Neural progenitor cell (in vitro differentiated cells): ENCODE measurements around the gene MYCL. TPM values are rescaled to one million over a fixed set of nuclear protein-coding genes. Genes with fewer than 3 reads are reported as not detected.
"Not testable (repeated sequence)": the region's sequence is repeated elsewhere in the genome, so short reads cannot be mapped to it uniquely, and the experiment has no call there.

Experiments used
- DNase-seq: peaks from one replicate; pipeline ENCODE4 v3.0.0-alpha.2; 2016; ENCODE audit warnings: low spot score
- H2AFZ ChIP-seq: fragments of 200-600 bp; sonication (generic); replicated peaks from 2 replicates; pipeline ENCODE4 v1.6.1; 2016; ENCODE audit warnings: antibody characterized with exemption
- H3F3A ChIP-seq: fragments of 200-600 bp; sonication (generic); 2 replicates; pipeline ENCODE4 v1.6.1; 2016; ENCODE audit warnings: antibody characterized with exemption, low read depth
- H3K27ac ChIP-seq: fragments of 200-600 bp; sonication (generic); 2 replicates; pipeline ENCODE4 v1.5.1; 2016; ENCODE audit warnings: mild to moderate bottlenecking
- H3K27me3 ChIP-seq: fragments of 200-600 bp; sonication (generic); 2 replicates; pipeline ENCODE4 v1.6.1; 2016; ENCODE audit warnings: mild to moderate bottlenecking, moderate library complexity
- H3K36me3 ChIP-seq: fragments of 200-600 bp; sonication (generic); 2 replicates; pipeline ENCODE4 v1.5.1; 2016
- H3K4me1 ChIP-seq: fragments of 200-600 bp; sonication (generic); 2 replicates; pipeline ENCODE4 v1.6.1; 2016; ENCODE audit warnings: mixed run types
- H3K4me2 ChIP-seq: fragments of 200-600 bp; sonication (generic); 2 replicates; pipeline ENCODE4 v1.6.1; 2016
- H3K4me3 ChIP-seq: fragments of 200-600 bp; sonication (generic); 2 replicates; pipeline ENCODE4 v1.5.1; 2016
- H3K79me2 ChIP-seq: fragments of 200-600 bp; sonication (generic); 2 replicates; pipeline ENCODE4 v1.6.1; 2016; ENCODE audit warnings: low read depth
- H3K9ac ChIP-seq: fragments of 200-600 bp; sonication (generic); 2 replicates; pipeline ENCODE4 v1.6.1; 2016
- H3K9me3 ChIP-seq: fragments of 200-600 bp; sonication (generic); 2 replicates; pipeline ENCODE4 v1.5.1; 2016; ENCODE audit warnings: low read depth
- H4K20me1 ChIP-seq: fragments of 200-600 bp; sonication (generic); 2 replicates; pipeline ENCODE4 v1.6.1; 2016; ENCODE audit warnings: low read depth
- H3K27ac Mint-ChIP-seq: 3 replicates; pipeline ENCODE4 v1.8.0; 2021; ENCODE audit warnings: mixed read lengths
- H3K27me3 Mint-ChIP-seq: 2 replicates; pipeline ENCODE4 v1.8.0; 2022; ENCODE audit warnings: low read depth, mild to moderate bottlenecking, inconsistent platforms, moderate library complexity, mixed read lengths; ENCODE audit not compliant: insufficient read depth
- H3K36me3 Mint-ChIP-seq: 3 replicates; pipeline ENCODE4 v1.8.0; 2021; ENCODE audit warnings: mixed read lengths
- H3K4me1 Mint-ChIP-seq: 3 replicates; pipeline ENCODE4 v1.8.0; 2021; ENCODE audit warnings: mixed read lengths
- H3K4me3 Mint-ChIP-seq: 3 replicates; pipeline ENCODE4 v1.8.0; 2021; ENCODE audit warnings: mild to moderate bottlenecking, moderate library complexity, mixed read lengths
- H3K9me3 Mint-ChIP-seq: 3 replicates; pipeline ENCODE4 v1.8.0; 2020; ENCODE audit warnings: mixed read lengths
- EZH2 ChIP-seq: fragments of 200-600 bp; sonication (generic); IDR thresholded peaks from 2 replicates; pipeline ENCODE4 v1.6.1; 2017; ENCODE audit warnings: antibody characterized with exemption, mild to moderate bottlenecking, moderate library complexity
- EZH2phosphoT487 ChIP-seq: fragments of 200-600 bp; sonication (generic); IDR thresholded peaks from 2 replicates; pipeline ENCODE4 v1.6.1; 2017; ENCODE audit warnings: antibody characterized with exemption
- total RNA-seq: library from RNA; depleted of rRNA; stranded (reverse); fragments of >200 nt; gene quantifications from 2 replicates; pipeline ENCODE4 v1.2.3, GENCODE V29; 2015; ENCODE audit warnings: low replicate concordance
- TF ChIP-seq, protein P1 (sequence below): fragments of 200-600 bp; sonication (generic); IDR thresholded peaks from 2 replicates; pipeline ENCODE4 v1.5.1; 2017; ENCODE audit warnings: antibody characterized with exemption, mild to moderate bottlenecking

The MYCL gene
- total RNA-seq, 1 donor from 2014 or later = 21.8 TPM

DNA sequence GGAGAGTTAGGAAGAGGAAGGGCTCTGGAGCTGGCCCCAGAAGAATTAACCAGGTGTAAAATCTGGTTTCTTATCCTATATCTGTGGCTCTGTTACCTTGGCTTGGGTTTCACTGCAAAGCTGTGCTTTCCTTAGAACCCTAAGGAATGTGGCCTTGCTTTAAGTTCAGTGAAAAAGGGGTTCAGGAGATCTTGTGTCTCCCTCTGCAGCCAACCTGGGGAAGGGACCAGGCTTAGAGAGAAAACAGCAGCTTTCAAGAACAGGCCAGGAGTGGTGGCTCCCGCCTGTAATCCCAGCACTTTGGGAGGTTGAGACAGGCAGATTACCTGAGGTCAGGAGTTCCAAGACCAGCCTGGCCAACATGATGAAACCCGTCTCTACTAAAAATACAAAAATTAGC lies 16.1 kb upstream of the MYCL start:
- no peaks in the 10 kb centered on the region for H3K79me2 ChIP-seq
- TF ChIP-seq EZH2 = no peak
- TF ChIP-seq, protein P1, sequence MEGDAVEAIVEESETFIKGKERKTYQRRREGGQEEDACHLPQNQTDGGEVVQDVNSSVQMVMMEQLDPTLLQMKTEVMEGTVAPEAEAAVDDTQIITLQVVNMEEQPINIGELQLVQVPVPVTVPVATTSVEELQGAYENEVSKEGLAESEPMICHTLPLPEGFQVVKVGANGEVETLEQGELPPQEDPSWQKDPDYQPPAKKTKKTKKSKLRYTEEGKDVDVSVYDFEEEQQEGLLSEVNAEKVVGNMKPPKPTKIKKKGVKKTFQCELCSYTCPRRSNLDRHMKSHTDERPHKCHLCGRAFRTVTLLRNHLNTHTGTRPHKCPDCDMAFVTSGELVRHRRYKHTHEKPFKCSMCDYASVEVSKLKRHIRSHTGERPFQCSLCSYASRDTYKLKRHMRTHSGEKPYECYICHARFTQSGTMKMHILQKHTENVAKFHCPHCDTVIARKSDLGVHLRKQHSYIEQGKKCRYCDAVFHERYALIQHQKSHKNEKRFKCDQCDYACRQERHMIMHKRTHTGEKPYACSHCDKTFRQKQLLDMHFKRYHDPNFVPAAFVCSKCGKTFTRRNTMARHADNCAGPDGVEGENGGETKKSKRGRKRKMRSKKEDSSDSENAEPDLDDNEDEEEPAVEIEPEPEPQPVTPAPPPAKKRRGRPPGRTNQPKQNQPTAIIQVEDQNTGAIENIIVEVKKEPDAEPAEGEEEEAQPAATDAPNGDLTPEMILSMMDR = peak; percentile 41
- H3K9me3 ChIP-seq = no peaks in the 10 kb centered on the region
- no peak overlapping the region for H3K9ac ChIP-seq
- H3K9me3 Mint-ChIP-seq = no peaks in the 10 kb centered on the region
- no peaks in the 10 kb centered on the region for H3K36me3 Mint-ChIP-seq
- H3F3A ChIP-seq = peaks cover 11% of the 10 kb centered on the region
- peaks cover 33% of the 10 kb centered on the region for H3K27me3 ChIP-seq
- H4K20me1 ChIP-seq = peaks cover 10% of the 10 kb centered on the region
- no peak overlapping the region for H3K4me3 ChIP-seq
- no peak overlapping the region for H3K27ac ChIP-seq
- peaks cover 17% of the 10 kb centered on the region for H3K4me1 Mint-ChIP-seq
- peaks cover 14% of the 10 kb centered on the region for H3K27me3 Mint-ChIP-seq
- peak; percentile 41 for DNase-seq
- H3K4me2 ChIP-seq = no peak overlapping the region
- no peaks in the 10 kb centered on the region for H3K36me3 ChIP-seq
- no peak overlapping the region for H2AFZ ChIP-seq
- H3K4me1 ChIP-seq = peaks cover 5% of the 10 kb centered on the region
- no peak overlapping the region for H3K27ac Mint-ChIP-seq
- H3K4me3 Mint-ChIP-seq = no peak overlapping the region

DNA sequence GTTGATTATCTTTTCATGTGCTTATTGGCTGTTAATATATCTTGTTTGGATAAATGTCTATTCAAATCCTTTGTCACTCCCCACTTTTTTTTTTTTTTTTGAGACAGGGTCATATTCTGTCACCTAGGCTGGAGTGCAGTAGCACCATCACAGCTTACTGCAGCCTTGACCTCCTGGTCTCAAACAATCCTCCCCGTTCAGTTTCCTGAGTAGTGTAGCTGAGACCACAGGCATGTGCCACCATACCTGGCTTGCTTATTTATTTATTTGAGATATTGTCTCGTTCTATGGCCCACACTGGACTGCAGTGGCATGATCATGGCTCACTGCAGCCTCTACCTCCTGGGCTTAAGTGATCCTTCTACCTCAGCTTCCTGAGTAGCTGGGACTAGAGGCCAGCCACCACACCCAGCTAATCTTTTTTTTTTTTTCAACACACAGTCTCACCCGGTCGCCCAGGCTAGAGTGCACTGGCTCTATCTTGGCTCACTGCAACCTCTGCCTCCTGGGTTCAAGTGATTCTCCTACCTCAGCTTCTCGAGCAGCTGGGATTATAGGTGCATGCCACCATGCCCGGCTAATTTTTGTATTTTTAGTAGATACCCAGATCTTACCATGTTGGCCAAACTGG lies 13.9 kb upstream of the MYCL start:
- no peak for TF ChIP-seq EZH2
- TF ChIP-seq EZH2phosphoT487 = no peak
- TF ChIP-seq, protein P1 = no peak
- H2AFZ ChIP-seq = no peak overlapping the region

DNA sequence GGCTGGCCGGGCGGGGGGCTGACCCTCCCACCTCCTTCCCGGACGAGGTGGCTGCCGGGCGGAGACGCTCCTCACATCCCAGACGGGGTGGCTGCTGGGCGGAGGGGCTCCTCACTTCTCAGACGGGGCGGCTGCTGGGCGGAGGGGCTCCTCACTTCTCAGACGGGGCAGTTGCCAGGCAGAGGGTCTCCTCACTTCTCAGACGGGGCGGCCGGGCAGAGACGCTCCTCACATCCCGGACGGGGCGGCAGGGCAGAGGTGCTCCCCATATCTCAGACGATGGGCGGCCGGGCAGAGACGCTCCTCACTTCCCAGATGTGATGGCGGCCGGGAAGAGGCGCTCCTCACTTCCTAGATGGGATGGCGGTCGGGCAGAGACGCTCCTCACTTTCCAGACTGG lies 11.4 kb upstream of the MYCL start:
- H3K36me3 Mint-ChIP-seq, DNase-seq, H2AFZ ChIP-seq, H3K9me3 ChIP-seq, H3K4me3 ChIP-seq, H3K4me3 Mint-ChIP-seq, H3K27ac ChIP-seq, H3K4me1 ChIP-seq, H3K79me2 ChIP-seq, H4K20me1 ChIP-seq, H3K27ac Mint-ChIP-seq, H3K4me2 ChIP-seq, H3F3A ChIP-seq, H3K27me3 ChIP-seq, H3K36me3 ChIP-seq, H3K4me1 Mint-ChIP-seq, H3K9ac ChIP-seq: not testable (repeated sequence)
- peaks cover 12% of the 10 kb centered on the region for H3K27me3 Mint-ChIP-seq
- H3K9me3 Mint-ChIP-seq = peaks cover 18% of the 10 kb centered on the region

More for the DNA sequence above, 13.9 kb upstream of the MYCL start:
- H3K27me3 Mint-ChIP-seq = peaks cover 14% of the 10 kb centered on the region
- H3K27ac Mint-ChIP-seq = no peak overlapping the region
- Histone ChIP-seq H3K27ac (no peak overlapping the region), H3K4me1 (no peaks in the 10 kb centered on the region), H3K79me2 (no peaks in the 10 kb centered on the region), H3K36me3 (no peaks in the 10 kb centered on the region), H3K4me2 (no peak overlapping the region), H3K4me3 (no peak overlapping the region), H3K27me3 (peaks cover 11% of the 10 kb centered on the region), H4K20me1 (no peaks in the 10 kb centered on the region), H3K9me3 (no peaks in the 10 kb centered on the region), H3K9ac (no peak overlapping the region), H3F3A (no peaks in the 10 kb centered on the region)
- DNase-seq = no peak
- H3K9me3 Mint-ChIP-seq = peaks cover 3% of the 10 kb centered on the region
- H3K4me1 Mint-ChIP-seq = peaks cover 4% of the 10 kb centered on the region
- no peaks in the 10 kb centered on the region for H3K36me3 Mint-ChIP-seq
- H3K4me3 Mint-ChIP-seq = no peak overlapping the region

DNA sequence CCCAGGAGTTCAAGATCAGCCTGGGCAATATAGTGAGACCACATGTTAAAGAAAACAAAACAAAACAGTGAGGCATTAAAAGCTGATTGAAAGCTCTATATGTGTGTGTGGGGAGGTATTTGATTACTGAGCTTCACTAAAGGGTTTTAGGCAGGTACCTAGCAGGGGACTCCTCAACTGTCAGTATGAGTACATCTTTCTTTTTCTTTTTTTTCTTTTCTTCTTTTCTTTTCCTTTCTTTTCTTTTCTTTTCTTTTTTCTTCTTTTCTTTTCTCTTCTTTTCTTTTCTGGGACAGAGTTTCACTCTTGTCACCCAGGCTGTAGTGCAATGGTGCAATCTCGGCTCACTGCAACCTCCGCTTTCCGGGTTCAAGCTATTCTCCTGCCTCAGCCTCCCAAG lies 8.5 kb upstream of the MYCL start:
- no peak overlapping the region for H3K9ac ChIP-seq
- H3K79me2 ChIP-seq = no peaks in the 10 kb centered on the region
- H3K27me3 Mint-ChIP-seq = peaks cover 2% of the 10 kb centered on the region
- no peaks in the 10 kb centered on the region for H3K27me3 ChIP-seq
- H3F3A ChIP-seq = no peaks in the 10 kb centered on the region
- H3K9me3 Mint-ChIP-seq = peaks cover 19% of the 10 kb centered on the region
- H3K4me3 ChIP-seq = no peak overlapping the region
- no peak overlapping the region for H3K4me3 Mint-ChIP-seq
- no peak for TF ChIP-seq EZH2phosphoT487
- no peak for TF ChIP-seq EZH2
- TF ChIP-seq, protein P1 = no peak
- no peak overlapping the region for H3K27ac Mint-ChIP-seq
- no peak for DNase-seq
- H3K4me1 ChIP-seq = no peaks in the 10 kb centered on the region
- H3K36me3 ChIP-seq = no peaks in the 10 kb centered on the region
- no peaks in the 10 kb centered on the region for H3K4me1 Mint-ChIP-seq
- H3K36me3 Mint-ChIP-seq = no peaks in the 10 kb centered on the region
- H3K27ac ChIP-seq = no peak overlapping the region
- H2AFZ ChIP-seq = no peak overlapping the region
- H3K4me2 ChIP-seq = no peak overlapping the region
- no peaks in the 10 kb centered on the region for H4K20me1 ChIP-seq
- no peaks in the 10 kb centered on the region for H3K9me3 ChIP-seq
